Gastroesophageal sphincter (tissue), 4 donors: ENCODE results near the gene TRIM16. TPM values are rescaled to one million over a fixed set of nuclear protein-coding genes. Genes with fewer than 3 reads are reported as not detected.
"Not testable (repeated sequence)": the region's sequence is repeated elsewhere in the genome, so short reads cannot be mapped to it uniquely, and the experiment has no call there.

Experiments used
- ATAC-seq: fragments of 150-250 bp; one replicate; pipeline ENCODE4 v1.9.1; 2016; ENCODE audit warnings: mild to moderate bottlenecking, moderate library complexity
- H3K27ac ChIP-seq, 4 donors: fragments of 200-600 bp; sonication (generic) in 3 of 4; 1 replicate in 3 of 4; 2 replicates in 1 of 4; pipeline ENCODE4 v1.5.1; 2016 to 2019
- H3K27me3 ChIP-seq: fragments of 200-600 bp; sonication (generic); one replicate; pipeline ENCODE4 v1.5.1; 2019
- H3K36me3 ChIP-seq, 2 donors: fragments of 200-600 bp; sonication (generic); one replicate each; pipeline ENCODE4 v1.5.1; 2019; ENCODE audit warnings: control low read depth in 1 of 2
- H3K4me1 ChIP-seq, 3 donors: fragments of 200-600 bp; sonication (generic); 1 replicate in 2 of 3; 2 replicates in 1 of 3; pipeline ENCODE4 v1.5.1; 2016 to 2019; ENCODE audit warnings: control low read depth in 2 of 3
- H3K4me3 ChIP-seq, 2 donors: fragments of 200-600 bp; sonication (generic); one replicate each; pipeline ENCODE4 v1.5.1; 2019; ENCODE audit warnings: mild to moderate bottlenecking in 1 of 2, moderate library complexity in 1 of 2
- H3K9me3 ChIP-seq, 3 donors: fragments of 200-600 bp; sonication (generic); one replicate each; pipeline ENCODE4 v1.5.1; 2017 to 2019; ENCODE audit warnings: control low read depth in 2 of 3
- CTCF ChIP-seq, 4 experiments: fragments of 200-600 bp in 2 of 4; fragments of 450-650 bp in 2 of 4; sonication (generic) in 1 of 4; IDR thresholded peaks; one replicate each; pipeline ENCODE4 v1.5.1; 2017 to 2019; ENCODE audit warnings: antibody characterized with exemption in 4 of 4, mild to moderate bottlenecking in 2 of 4, moderate library complexity in 2 of 4
- EP300 ChIP-seq: sonication (generic); formaldehyde crosslinking; IDR thresholded peaks from one replicate; pipeline ENCODE4 v1.6.1; 2017; ENCODE audit warnings: antibody characterized with exemption, mild to moderate bottlenecking
- POLR2A ChIP-seq, 2 donors: fragments of 450-650 bp; IDR thresholded peaks; one replicate each; pipeline ENCODE4 v1.6.1; 2017; ENCODE audit warnings: antibody characterized with exemption in 2 of 2, mild to moderate bottlenecking in 2 of 2, moderate library complexity in 1 of 2
- POLR2AphosphoS5 ChIP-seq: sonication (generic); formaldehyde crosslinking; IDR thresholded peaks from one replicate; pipeline ENCODE4 v1.6.1; 2017; ENCODE audit warnings: antibody characterized with exemption
- WGBS, 2 donors: methylation state at CpG; one replicate each; pipeline ENCODE4 v1.1.5; 2018; ENCODE audit warnings: low coverage in 1 of 2; 5-methylcytosine and 5-hydroxymethylcytosine counted together
- total RNA-seq, 4 donors: library from RNA; depleted of rRNA; stranded (reverse); fragments of >200 nt; gene quantifications; one replicate each; pipeline ENCODE4 v1.1.0, GENCODE V29; 2016

TRIM16 gene
- total RNA-seq, 4 donors from 2014 or later: 18.6 to 61.0 (median 36.8) TPM

- Histone ChIP-seq H3K36me3 (peaks cover 0 to 11% of the 10 kb centered on the region in 2 donors), H3K4me3 (peak within 1 kb of the TSS; percentile 40 to 58), H3K27ac (peak within 1 kb of the TSS in 3 of 4 donors; percentile 75 to 81 (median 76))
- H3K4me1 ChIP-seq, H3K9me3 ChIP-seq, H3K27me3 ChIP-seq: not testable (repeated sequence)
- TF ChIP-seq POLR2AphosphoS5: peak; percentile 85
- peak; percentile 67 to 73 for TF ChIP-seq POLR2A (IDR thresholded peaks at IDR 0.05)
- peak; percentile 100 for ATAC-seq
- WGBS, 2 donors: no CpG with 5 or more reads among the region's 44 CpGs
Measured at GRCh38 chr17:15699413-15699924, 15.4 kb upstream of the TRIM16 start, which contains the start of gene ZNF286A. TSS of gene ZNF286A (plus strand) at chr17:15699752. CDS start at chr17:15700330, 578 bp downstream.

- H3K9me3 ChIP-seq, H3K27me3 ChIP-seq, H3K4me1 ChIP-seq, H3K36me3 ChIP-seq: not testable (repeated sequence)
- H3K4me3 ChIP-seq: peak overlapping the region; percentile 40 to 58
- peak overlapping the region in 3 of 4 donors; percentile 75 to 81 (median 76) for H3K27ac ChIP-seq
- peak; percentile 26 for ATAC-seq
- 0% methylated on average over 1 of the region's 3 CpGs; no CpG with 5 or more reads in 1 of the 2 donors for WGBS, 2 donors
Measured at GRCh38 chr17:15698967-15699366, 14.9 kb upstream of the TRIM16 start.

- H3K27ac ChIP-seq, H3K4me3 ChIP-seq, ATAC-seq, H3K36me3 ChIP-seq, H3K9me3 ChIP-seq, H3K27me3 ChIP-seq: not testable (repeated sequence)
- H3K4me1 ChIP-seq: peaks cover 0 to 13% (median 0%) of the 10 kb centered on the region in 3 donors
- 100% methylated on average over 1 of the region's 1 CpG for WGBS, 2 donors
Measured at GRCh38 chr17:15687494-15687893, 3.4 kb upstream of the TRIM16 start.

- H3K4me1 ChIP-seq: peaks cover 0 to 13% (median 0%) of the 10 kb centered on the region in 3 donors
- not testable (repeated sequence) for H3K9me3 ChIP-seq, H3K36me3 ChIP-seq, H3K4me3 ChIP-seq, ATAC-seq, H3K27ac ChIP-seq, H3K27me3 ChIP-seq
- 92% methylated on average over 3 of the region's 3 CpGs; no CpG with 5 or more reads in 1 of the 2 donors for WGBS, 2 donors
Measured at GRCh38 chr17:15683135-15683534, 976 bp downstream of the TRIM16 start.

GRCh38 chr17:15675991-15676390 is 8.1 kb downstream of the TRIM16 start:
- H3K27me3 ChIP-seq, H3K9me3 ChIP-seq, H3K4me1 ChIP-seq, H3K36me3 ChIP-seq, H3K4me3 ChIP-seq, H3K27ac ChIP-seq, ATAC-seq: not testable (repeated sequence)
- 78% methylated on average over 3 of the region's 6 CpGs; no CpG with 5 or more reads in 1 of the 2 donors for WGBS, 2 donors

- H3K36me3 ChIP-seq, H3K4me1 ChIP-seq, H3K4me3 ChIP-seq, H3K27ac ChIP-seq, H3K9me3 ChIP-seq, ATAC-seq, H3K27me3 ChIP-seq: not testable (repeated sequence)
- WGBS, 2 donors: no CpG with 5 or more reads among the region's 1 CpG
Measured at GRCh38 chr17:15674640-15675039, 9.5 kb downstream of the TRIM16 start.

DNA sequence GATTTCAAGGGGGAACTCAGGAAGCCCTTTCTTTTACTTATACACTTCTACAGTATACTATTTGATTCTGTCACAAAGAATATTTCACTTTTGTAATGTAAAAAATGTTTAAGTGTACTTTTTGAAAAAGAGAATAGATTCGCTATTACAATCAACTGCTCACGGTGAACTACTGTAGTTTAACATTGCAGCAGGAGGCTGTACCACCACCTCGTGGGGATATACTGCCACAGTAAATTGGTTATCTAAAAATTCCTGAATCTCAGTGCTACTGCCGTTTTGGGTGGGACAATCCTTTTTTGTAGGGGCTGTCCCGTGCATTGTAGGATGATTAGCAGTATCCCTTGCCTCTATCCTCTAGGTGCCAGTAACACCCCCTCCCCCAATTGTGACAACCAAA is 14.6 kb downstream of the TRIM16 start:
- H3K27me3 ChIP-seq, H3K4me3 ChIP-seq, H3K4me1 ChIP-seq, ATAC-seq, H3K36me3 ChIP-seq, H3K27ac ChIP-seq, H3K9me3 ChIP-seq: not testable (repeated sequence)
- WGBS, 2 donors: 70% methylated on average over 4 of the region's 5 CpGs; no CpG with 5 or more reads in 1 of the 2 donors

GRCh38 chr17:15663691-15664090 is 20.4 kb downstream of the TRIM16 start:
- WGBS, 2 donors: 74 to 82% methylated on average over 2 to 4 of the region's 5 CpGs
- ATAC-seq: no peak
- no peaks in the 10 kb centered on the region for H3K27me3 ChIP-seq
- TF ChIP-seq POLR2AphosphoS5 (no peak), POLR2A (IDR thresholded peaks at IDR 0.05) (no peak), CTCF (IDR thresholded peaks at IDR 0.05) (no peak), EP300 (no peak)
- peaks cover 0 to 10% of the 10 kb centered on the region in 2 donors for H3K36me3 ChIP-seq
- H3K4me1 ChIP-seq: no peaks in the 10 kb centered on the region
- H3K9me3 ChIP-seq: no peaks in the 10 kb centered on the region
- H3K27ac ChIP-seq: no peak overlapping the region
- no peak overlapping the region for H3K4me3 ChIP-seq

DNA sequence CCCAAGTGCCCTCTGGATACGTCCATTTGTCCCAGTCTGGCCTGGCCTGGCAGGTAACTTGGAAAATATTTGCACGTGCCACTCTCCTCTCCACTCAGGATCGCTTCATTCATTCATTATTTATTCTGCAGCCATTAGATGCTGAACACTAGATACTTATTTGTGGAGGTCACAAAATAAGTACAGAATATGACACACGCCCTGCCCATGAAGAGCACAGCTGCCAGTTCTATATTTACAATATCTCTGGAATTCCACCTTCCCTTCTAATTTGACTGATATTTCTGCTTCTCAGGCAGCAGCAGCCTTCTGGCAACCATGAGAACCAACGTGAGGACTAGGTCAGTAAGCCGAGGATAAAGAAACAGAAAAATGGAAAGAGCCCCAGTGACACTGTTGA is 20.9 kb downstream of the TRIM16 start:
- no peak for ATAC-seq
- H3K27me3 ChIP-seq: no peaks in the 10 kb centered on the region
- WGBS, 2 donors: 88 to 93% methylated on average over 4 to 6 of the region's 6 CpGs
- H3K36me3 ChIP-seq: peaks cover 0 to 10% of the 10 kb centered on the region in 2 donors
- no peaks in the 10 kb centered on the region for H3K4me1 ChIP-seq
- TF ChIP-seq CTCF (IDR thresholded peaks at IDR 0.05) (no peak), POLR2AphosphoS5 (no peak), POLR2A (IDR thresholded peaks at IDR 0.05) (no peak), EP300 (no peak)
- no peak overlapping the region for H3K4me3 ChIP-seq
- no peaks in the 10 kb centered on the region for H3K9me3 ChIP-seq
- H3K27ac ChIP-seq: no peak overlapping the region
